GM12878 (cell line): ENCODE data around the gene ENOX1.
A peak's percentile ranks its signal among the peaks of the same experiment; 100 is the strongest.

Source experiments
- CBX5 ChIP-seq: sonication (generic); IDR thresholded peaks from 2 replicates; pipeline ENCODE4 v1.6.1; 2016; ENCODE audit warnings: low read depth, moderate library complexity, mild to moderate bottlenecking, inconsistent platforms
- CHD2 ChIP-seq: IDR thresholded peaks from 2 replicates; pipeline ENCODE4 v1.6.1; 2011; ENCODE audit warnings: low read depth, low read length, improper control_type of control experiment, borderline replicate concordance
- EP300 ChIP-seq, 2 experiments: fragments of 150-350 bp in 1 of 2; IDR thresholded peaks; 2 replicates each; pipeline ENCODE4 v1.6.1; 2011 to 2012; ENCODE audit warnings: low read depth in 2 of 2, low read length in 2 of 2, borderline replicate concordance in 1 of 2, improper control_type of control experiment in 1 of 2, inconsistent platforms in 1 of 2; ENCODE audit not compliant: control insufficient read depth in 1 of 2
- EZH2 ChIP-seq: IDR thresholded peaks from 2 replicates; pipeline ENCODE4 v1.6.1; 2012; ENCODE audit warnings: low read depth, mild to moderate bottlenecking, control low read depth, inconsistent platforms, low read length, borderline replicate concordance; ENCODE audit not compliant: control insufficient read depth
- MXI1 ChIP-seq: fragments of 150-350 bp; IDR thresholded peaks from 2 replicates; pipeline ENCODE4 v1.6.1; 2011; ENCODE audit warnings: low read depth, mild to moderate bottlenecking, inconsistent platforms, low read length, improper control_type of control experiment
- NFIC ChIP-seq: IDR thresholded peaks from 2 replicates; pipeline ENCODE4 v1.6.1; 2012; ENCODE audit warnings: low read depth, mild to moderate bottlenecking, inconsistent platforms, low read length, moderate library complexity
- POLR2A ChIP-seq: IDR thresholded peaks from 2 replicates; pipeline ENCODE4 v1.6.1; 2011; ENCODE audit warnings: low read depth, mild to moderate bottlenecking, low read length
- ZNF274 ChIP-seq: IDR thresholded peaks from one replicate; pipeline ENCODE4 v1.8.0; 2011; ENCODE audit not compliant: insufficient read length, insufficient read depth
- TF ChIP-seq, protein P1 (sequence below), 3 experiments: IDR thresholded peaks in 2 of 3; conservative IDR thresholded peaks in 1 of 3; 2 replicates each; pipeline ENCODE4 v1.5.1; 2011; ENCODE audit warnings: low read depth in 3 of 3, low read length in 3 of 3, mild to moderate bottlenecking in 3 of 3, control low read depth in 2 of 3, moderate library complexity in 2 of 3, inconsistent platforms in 1 of 3, mixed read lengths in 1 of 3; ENCODE audit not compliant: control insufficient read depth in 2 of 3, insufficient read depth in 1 of 3; ENCODE audit errors: extremely low read depth in 1 of 3
- TF ChIP-seq, protein P2 (sequence below): fragments of 450-650 bp; IDR thresholded peaks from 2 replicates; pipeline ENCODE4 v1.6.1; 2017; ENCODE audit warnings: mild to moderate bottlenecking, moderate library complexity
- TF ChIP-seq, protein P3 (sequence below): IDR thresholded peaks from 2 replicates; pipeline ENCODE4 v1.6.1; 2011; ENCODE audit warnings: borderline replicate concordance, low read depth, mild to moderate bottlenecking, moderate library complexity, mixed read lengths, low read length; ENCODE audit not compliant: insufficient read depth; ENCODE audit errors: extremely low read length
- TF ChIP-seq, protein P4 (sequence below): fragments of 450-650 bp; formaldehyde crosslinking; IDR thresholded peaks from 2 replicates; pipeline ENCODE4 v1.4.0; 2020; ENCODE audit warnings: mild to moderate bottlenecking, moderate library complexity
- TF ChIP-seq, protein P5 (sequence below): IDR thresholded peaks from 2 replicates; pipeline ENCODE4 v1.6.1; 2012; ENCODE audit warnings: low read depth, low read length, improper control_type of control experiment

DNA sequence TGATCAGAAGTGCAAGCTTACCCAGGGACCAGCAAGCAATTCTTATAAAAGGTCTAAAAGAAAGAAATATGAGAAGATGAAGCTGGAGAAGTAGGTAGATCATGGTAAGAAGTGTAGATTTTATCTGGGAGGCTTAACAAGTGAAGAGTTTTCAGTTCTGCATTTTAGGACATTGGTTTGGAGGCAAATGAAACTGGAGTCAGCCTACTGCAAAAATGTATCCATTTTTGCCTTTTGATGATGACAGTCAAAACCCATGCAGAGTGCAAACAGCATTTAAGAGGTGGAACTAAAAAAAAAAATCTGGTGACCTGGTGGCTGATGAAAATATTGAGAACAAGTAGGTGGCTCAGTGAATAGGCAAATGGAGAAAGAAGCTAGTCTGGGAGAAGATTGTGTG, 546.5 kb downstream of the ENOX1 start:
- TF ChIP-seq ZNF274 (no peak), NFIC (0 out of 2 replicates have a peak, but pooled peaks have one; percentile 22), EP300 (IDR thresholded peaks at IDR 0.05; ENCODE audit: borderline replicate concordance in 1 of 2, control insufficient read depth in 1 of 2, low read depth in 2 of 2, low read length in 2 of 2) (peak in 1 of 2 experiments; percentile 54; a peak in 1 of 4 replicates), EZH2 (no peak), POLR2A (no peak), CHD2 (no peak), MXI1 (no peak), CBX5 (0 out of 2 replicates have a peak, but pooled peaks have one; percentile 33)
- TF ChIP-seq, protein P1, sequence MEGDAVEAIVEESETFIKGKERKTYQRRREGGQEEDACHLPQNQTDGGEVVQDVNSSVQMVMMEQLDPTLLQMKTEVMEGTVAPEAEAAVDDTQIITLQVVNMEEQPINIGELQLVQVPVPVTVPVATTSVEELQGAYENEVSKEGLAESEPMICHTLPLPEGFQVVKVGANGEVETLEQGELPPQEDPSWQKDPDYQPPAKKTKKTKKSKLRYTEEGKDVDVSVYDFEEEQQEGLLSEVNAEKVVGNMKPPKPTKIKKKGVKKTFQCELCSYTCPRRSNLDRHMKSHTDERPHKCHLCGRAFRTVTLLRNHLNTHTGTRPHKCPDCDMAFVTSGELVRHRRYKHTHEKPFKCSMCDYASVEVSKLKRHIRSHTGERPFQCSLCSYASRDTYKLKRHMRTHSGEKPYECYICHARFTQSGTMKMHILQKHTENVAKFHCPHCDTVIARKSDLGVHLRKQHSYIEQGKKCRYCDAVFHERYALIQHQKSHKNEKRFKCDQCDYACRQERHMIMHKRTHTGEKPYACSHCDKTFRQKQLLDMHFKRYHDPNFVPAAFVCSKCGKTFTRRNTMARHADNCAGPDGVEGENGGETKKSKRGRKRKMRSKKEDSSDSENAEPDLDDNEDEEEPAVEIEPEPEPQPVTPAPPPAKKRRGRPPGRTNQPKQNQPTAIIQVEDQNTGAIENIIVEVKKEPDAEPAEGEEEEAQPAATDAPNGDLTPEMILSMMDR (IDR thresholded peaks at IDR 0.05 in 2 of 3, conservative IDR thresholded peaks at IDR 0.05 in 1 of 3; ENCODE audit: control insufficient read depth in 2 of 3, extremely low read depth in 1 of 3, insufficient read depth in 1 of 3, low read depth in 3 of 3, low read length in 3 of 3), result no peak
- TF ChIP-seq, protein P2, sequence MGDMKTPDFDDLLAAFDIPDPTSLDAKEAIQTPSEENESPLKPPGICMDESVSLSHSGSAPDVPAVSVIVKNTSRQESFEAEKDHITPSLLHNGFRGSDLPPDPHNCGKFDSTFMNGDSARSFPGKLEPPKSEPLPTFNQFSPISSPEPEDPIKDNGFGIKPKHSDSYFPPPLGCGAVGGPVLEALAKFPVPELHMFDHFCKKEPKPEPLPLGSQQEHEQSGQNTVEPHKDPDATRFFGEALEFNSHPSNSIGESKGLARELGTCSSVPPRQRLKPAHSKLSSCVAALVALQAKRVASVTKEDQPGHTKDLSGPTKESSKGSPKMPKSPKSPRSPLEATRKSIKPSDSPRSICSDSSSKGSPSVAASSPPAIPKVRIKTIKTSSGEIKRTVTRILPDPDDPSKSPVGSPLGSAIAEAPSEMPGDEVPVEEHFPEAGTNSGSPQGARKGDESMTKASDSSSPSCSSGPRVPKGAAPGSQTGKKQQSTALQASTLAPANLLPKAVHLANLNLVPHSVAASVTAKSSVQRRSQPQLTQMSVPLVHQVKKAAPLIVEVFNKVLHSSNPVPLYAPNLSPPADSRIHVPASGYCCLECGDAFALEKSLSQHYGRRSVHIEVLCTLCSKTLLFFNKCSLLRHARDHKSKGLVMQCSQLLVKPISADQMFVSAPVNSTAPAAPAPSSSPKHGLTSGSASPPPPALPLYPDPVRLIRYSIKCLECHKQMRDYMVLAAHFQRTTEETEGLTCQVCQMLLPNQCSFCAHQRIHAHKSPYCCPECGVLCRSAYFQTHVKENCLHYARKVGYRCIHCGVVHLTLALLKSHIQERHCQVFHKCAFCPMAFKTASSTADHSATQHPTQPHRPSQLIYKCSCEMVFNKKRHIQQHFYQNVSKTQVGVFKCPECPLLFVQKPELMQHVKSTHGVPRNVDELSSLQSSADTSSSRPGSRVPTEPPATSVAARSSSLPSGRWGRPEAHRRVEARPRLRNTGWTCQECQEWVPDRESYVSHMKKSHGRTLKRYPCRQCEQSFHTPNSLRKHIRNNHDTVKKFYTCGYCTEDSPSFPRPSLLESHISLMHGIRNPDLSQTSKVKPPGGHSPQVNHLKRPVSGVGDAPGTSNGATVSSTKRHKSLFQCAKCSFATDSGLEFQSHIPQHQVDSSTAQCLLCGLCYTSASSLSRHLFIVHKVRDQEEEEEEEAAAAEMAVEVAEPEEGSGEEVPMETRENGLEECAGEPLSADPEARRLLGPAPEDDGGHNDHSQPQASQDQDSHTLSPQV, result no peak
- TF ChIP-seq, protein P3, sequence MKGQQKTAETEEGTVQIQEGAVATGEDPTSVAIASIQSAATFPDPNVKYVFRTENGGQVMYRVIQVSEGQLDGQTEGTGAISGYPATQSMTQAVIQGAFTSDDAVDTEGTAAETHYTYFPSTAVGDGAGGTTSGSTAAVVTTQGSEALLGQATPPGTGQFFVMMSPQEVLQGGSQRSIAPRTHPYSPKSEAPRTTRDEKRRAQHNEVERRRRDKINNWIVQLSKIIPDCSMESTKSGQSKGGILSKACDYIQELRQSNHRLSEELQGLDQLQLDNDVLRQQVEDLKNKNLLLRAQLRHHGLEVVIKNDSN, result no peak
- TF ChIP-seq, protein P4, sequence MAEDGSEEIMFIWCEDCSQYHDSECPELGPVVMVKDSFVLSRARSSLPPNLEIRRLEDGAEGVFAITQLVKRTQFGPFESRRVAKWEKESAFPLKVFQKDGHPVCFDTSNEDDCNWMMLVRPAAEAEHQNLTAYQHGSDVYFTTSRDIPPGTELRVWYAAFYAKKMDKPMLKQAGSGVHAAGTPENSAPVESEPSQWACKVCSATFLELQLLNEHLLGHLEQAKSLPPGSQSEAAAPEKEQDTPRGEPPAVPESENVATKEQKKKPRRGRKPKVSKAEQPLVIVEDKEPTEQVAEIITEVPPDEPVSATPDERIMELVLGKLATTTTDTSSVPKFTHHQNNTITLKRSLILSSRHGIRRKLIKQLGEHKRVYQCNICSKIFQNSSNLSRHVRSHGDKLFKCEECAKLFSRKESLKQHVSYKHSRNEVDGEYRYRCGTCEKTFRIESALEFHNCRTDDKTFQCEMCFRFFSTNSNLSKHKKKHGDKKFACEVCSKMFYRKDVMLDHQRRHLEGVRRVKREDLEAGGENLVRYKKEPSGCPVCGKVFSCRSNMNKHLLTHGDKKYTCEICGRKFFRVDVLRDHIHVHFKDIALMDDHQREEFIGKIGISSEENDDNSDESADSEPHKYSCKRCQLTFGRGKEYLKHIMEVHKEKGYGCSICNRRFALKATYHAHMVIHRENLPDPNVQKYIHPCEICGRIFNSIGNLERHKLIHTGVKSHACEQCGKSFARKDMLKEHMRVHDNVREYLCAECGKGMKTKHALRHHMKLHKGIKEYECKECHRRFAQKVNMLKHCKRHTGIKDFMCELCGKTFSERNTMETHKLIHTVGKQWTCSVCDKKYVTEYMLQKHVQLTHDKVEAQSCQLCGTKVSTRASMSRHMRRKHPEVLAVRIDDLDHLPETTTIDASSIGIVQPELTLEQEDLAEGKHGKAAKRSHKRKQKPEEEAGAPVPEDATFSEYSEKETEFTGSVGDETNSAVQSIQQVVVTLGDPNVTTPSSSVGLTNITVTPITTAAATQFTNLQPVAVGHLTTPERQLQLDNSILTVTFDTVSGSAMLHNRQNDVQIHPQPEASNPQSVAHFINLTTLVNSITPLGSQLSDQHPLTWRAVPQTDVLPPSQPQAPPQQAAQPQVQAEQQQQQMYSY (CRISPR knock-in tag), result no peak
- TF ChIP-seq, protein P5, sequence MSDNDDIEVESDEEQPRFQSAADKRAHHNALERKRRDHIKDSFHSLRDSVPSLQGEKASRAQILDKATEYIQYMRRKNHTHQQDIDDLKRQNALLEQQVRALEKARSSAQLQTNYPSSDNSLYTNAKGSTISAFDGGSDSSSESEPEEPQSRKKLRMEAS, result no peak
